Esophagus mucosa (tissue), 1 donor: Measurements from ENCODE around the gene CPM. TPM values are rescaled to one million over a fixed set of nuclear protein-coding genes. Genes with fewer than 3 reads are reported as not detected.

Experiments
- ATAC-seq: fragments of 200-7000 bp; cut with Tn5 transposase; one replicate; pipeline ENCODE4 v1.9.1; 2020
- total RNA-seq: library from RNA; stranded (reverse); gene quantifications from one replicate; pipeline ENCODE4 v1.2.4, GENCODE V29; 2023
- donor health status: DM: yes; HTN: yes; CAD: no.

CPM gene
- 8.2 TPM for total RNA-seq

- peak; percentile 99 for ATAC-seq
Observed at GRCh38 chr12:68932961-68933893, at the start of gene CPM. CPM (minus strand) TSS chr12:68933171; CDS start chr12:68932837, 334 bp downstream.

GRCh38 chr12:68981516-68981915 lies 48.5 kb upstream of the CPM start:
- ATAC-seq, result no peak

GRCh38 chr12:68980476-68981212 lies 47.7 kb upstream of the CPM start:
- no peak for ATAC-seq

- no peak for ATAC-seq
Observed at GRCh38 chr12:68978678-68979077, 45.7 kb upstream of the CPM start.

GRCh38 chr12:68977909-68978610 lies 45.1 kb upstream of the CPM start:
- ATAC-seq, result no peak

GRCh38 chr12:68977335-68977734 lies 44.4 kb upstream of the CPM start:
- no peak for ATAC-seq

GRCh38 chr12:68976395-68976841 lies 43.4 kb upstream of the CPM start:
- no peak for ATAC-seq

- ATAC-seq, result no peak
Observed at GRCh38 chr12:68975811-68976210, 42.8 kb upstream of the CPM start.

- peak; percentile 36 for ATAC-seq
Observed at GRCh38 chr12:68972595-68972994, 39.6 kb upstream of the CPM start.

GRCh38 chr12:68971404-68971803 lies 38.4 kb upstream of the CPM start:
- ATAC-seq, result peak; percentile 63

GRCh38 chr12:68970951-68971350 lies 38.0 kb upstream of the CPM start:
- ATAC-seq, result peak; percentile 63

GRCh38 chr12:68970306-68970705 lies 37.3 kb upstream of the CPM start:
- no peak for ATAC-seq

GRCh38 chr12:68967046-68967445 lies 34.1 kb upstream of the CPM start:
- no peak for ATAC-seq

GRCh38 chr12:68963856-68964745 lies 31.1 kb upstream of the CPM start:
- no peak for ATAC-seq

- ATAC-seq, result peak; percentile 76
Observed at GRCh38 chr12:68962877-68963855, 30.2 kb upstream of the CPM start.

- no peak for ATAC-seq
Observed at GRCh38 chr12:68959891-68960464, 27.0 kb upstream of the CPM start.

- no peak for ATAC-seq
Observed at GRCh38 chr12:68959143-68959858, 26.3 kb upstream of the CPM start.

GRCh38 chr12:68958322-68958721 lies 25.4 kb upstream of the CPM start:
- ATAC-seq, result no peak

- no peak for ATAC-seq
Observed at GRCh38 chr12:68957273-68957672, 24.3 kb upstream of the CPM start.

- ATAC-seq, result no peak
Observed at GRCh38 chr12:68956466-68956865, 23.5 kb upstream of the CPM start.
